OCI-LY3 (cell line): ENCODE measurements around the gene CYP27B1.

ENCODE experiments used
- CTCF ChIP-seq: fragments of 200-600, 300-600 bp; sonication (generic); IDR thresholded peaks from 2 replicates; pipeline ENCODE4 v1.5.1; 2014; ENCODE audit warnings: antibody characterized with exemption, low read length, low read depth
- EZH2phosphoT487 ChIP-seq: fragments of 200-600 bp; shearing (Covaris generic); IDR thresholded peaks from 2 replicates; pipeline ENCODE4 v1.6.1; 2018; ENCODE audit warnings: antibody characterized with exemption, mixed run types, low read depth

- no peak for TF ChIP-seq CTCF
- TF ChIP-seq EZH2phosphoT487, result no peak
These were observed 46.5 kb upstream of the CYP27B1 start for GRCh38 chr12:57813111-57813970.
